Measurements from ENCODE around the gene MCAM.

DNA sequence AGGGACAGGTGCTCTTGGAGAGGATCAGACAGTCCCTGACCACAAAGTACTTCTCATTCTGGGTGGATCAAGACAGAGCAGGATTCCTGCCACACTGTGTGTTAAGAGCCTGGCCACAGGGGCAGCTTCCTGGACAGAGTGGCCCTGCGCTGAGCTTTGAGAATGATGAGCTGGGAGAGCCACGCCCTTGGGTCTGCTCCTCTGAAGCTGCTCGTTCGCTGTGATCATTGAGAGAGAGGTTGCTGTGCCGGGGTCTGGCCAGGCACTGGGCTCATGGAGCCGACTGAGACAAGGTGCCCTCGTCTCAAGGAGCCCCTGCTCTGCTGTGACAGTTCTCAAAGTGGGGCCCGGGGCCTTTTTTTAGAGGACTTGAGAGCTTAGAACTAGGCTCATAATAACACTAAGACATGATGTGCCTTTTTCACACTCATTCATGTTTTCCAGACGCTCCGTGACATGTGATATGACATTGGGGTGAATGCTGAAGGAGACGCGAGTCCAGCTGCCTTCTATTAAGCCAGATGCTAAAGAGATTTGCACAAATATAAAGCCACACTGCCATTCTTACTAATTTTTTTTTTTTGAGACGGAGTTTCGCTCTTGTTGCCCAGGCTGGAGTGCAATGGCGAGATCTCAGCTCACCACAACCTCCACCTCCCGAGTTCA is 31.1 kb upstream of the MCAM start:
- TF ChIP-seq POLR2AphosphoS5 (IDR thresholded peaks at IDR 0.05; ENCODE audit: low read depth, low read length) (no peak), TAF1 (IDR thresholded peaks at IDR 0.05; ENCODE audit: borderline replicate concordance, insufficient read depth, low read length) (no peak)
- TF ChIP-seq, protein P1, sequence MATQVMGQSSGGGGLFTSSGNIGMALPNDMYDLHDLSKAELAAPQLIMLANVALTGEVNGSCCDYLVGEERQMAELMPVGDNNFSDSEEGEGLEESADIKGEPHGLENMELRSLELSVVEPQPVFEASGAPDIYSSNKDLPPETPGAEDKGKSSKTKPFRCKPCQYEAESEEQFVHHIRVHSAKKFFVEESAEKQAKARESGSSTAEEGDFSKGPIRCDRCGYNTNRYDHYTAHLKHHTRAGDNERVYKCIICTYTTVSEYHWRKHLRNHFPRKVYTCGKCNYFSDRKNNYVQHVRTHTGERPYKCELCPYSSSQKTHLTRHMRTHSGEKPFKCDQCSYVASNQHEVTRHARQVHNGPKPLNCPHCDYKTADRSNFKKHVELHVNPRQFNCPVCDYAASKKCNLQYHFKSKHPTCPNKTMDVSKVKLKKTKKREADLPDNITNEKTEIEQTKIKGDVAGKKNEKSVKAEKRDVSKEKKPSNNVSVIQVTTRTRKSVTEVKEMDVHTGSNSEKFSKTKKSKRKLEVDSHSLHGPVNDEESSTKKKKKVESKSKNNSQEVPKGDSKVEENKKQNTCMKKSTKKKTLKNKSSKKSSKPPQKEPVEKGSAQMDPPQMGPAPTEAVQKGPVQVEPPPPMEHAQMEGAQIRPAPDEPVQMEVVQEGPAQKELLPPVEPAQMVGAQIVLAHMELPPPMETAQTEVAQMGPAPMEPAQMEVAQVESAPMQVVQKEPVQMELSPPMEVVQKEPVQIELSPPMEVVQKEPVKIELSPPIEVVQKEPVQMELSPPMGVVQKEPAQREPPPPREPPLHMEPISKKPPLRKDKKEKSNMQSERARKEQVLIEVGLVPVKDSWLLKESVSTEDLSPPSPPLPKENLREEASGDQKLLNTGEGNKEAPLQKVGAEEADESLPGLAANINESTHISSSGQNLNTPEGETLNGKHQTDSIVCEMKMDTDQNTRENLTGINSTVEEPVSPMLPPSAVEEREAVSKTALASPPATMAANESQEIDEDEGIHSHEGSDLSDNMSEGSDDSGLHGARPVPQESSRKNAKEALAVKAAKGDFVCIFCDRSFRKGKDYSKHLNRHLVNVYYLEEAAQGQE (IDR thresholded peaks at IDR 0.05; ENCODE audit: insufficient read depth in 1 of 2, low read depth in 2 of 2, low read length in 2 of 2): no peak

All from PFSK-1 (cell line).